GM12878 (cell line): Measurements from ENCODE around the gene MRPL34. TPM values are rescaled to one million over a fixed set of nuclear protein-coding genes. Genes with fewer than 3 reads are reported as not detected.
A peak's percentile ranks its signal among the peaks of the same experiment; 100 is the strongest.

Experiments
- BACH1 ChIP-seq: fragments of 450-650 bp; IDR thresholded peaks from 2 replicates; pipeline ENCODE4 v1.6.1; 2017; ENCODE audit warnings: mild to moderate bottlenecking, borderline replicate concordance
- BHLHE40 ChIP-seq, 2 experiments: fragments of 450-650 bp in 1 of 2; IDR thresholded peaks; 2 replicates each; pipeline ENCODE4 v1.6.1; 2011 to 2017; ENCODE audit warnings: low read depth in 2 of 2, borderline replicate concordance in 1 of 2, improper control_type of control experiment in 1 of 2, low read length in 1 of 2, mild to moderate bottlenecking in 1 of 2
- EZH2 ChIP-seq: IDR thresholded peaks from 2 replicates; pipeline ENCODE4 v1.6.1; 2012; ENCODE audit warnings: low read depth, mild to moderate bottlenecking, control low read depth, inconsistent platforms, low read length, borderline replicate concordance; ENCODE audit not compliant: control insufficient read depth
- HDAC6 ChIP-seq: fragments of 200-600 bp; sonication (generic); IDR thresholded peaks from one replicate; pipeline ENCODE4 v1.8.0; 2017; ENCODE audit warnings: antibody characterized with exemption; ENCODE audit not compliant: unreplicated experiment
- MEF2B ChIP-seq: fragments of 450-650 bp; IDR thresholded peaks from 2 replicates; pipeline ENCODE4 v1.6.1; 2018; ENCODE audit warnings: mild to moderate bottlenecking, moderate library complexity; ENCODE audit not compliant: partially characterized antibody, poor library complexity, severe bottlenecking
- NFXL1 ChIP-seq: fragments of 450-650 bp; IDR thresholded peaks from 2 replicates; pipeline ENCODE4 v1.6.1; 2017; ENCODE audit warnings: antibody characterized with exemption, mild to moderate bottlenecking, borderline replicate concordance
- NRF1 ChIP-seq: conservative IDR thresholded peaks from 2 replicates; pipeline ENCODE4 v1.6.1; 2011; ENCODE audit warnings: mild to moderate bottlenecking, low read depth, low read length, improper control_type of control experiment
- POLR2AphosphoS2 ChIP-seq: IDR thresholded peaks from 2 replicates; pipeline ENCODE4 v1.6.1; 2011; ENCODE audit warnings: low read depth, mild to moderate bottlenecking, low read length, improper control_type of control experiment, moderate library complexity
- RAD21 ChIP-seq: IDR thresholded peaks from 2 replicates; pipeline ENCODE4 v1.6.1; 2011; ENCODE audit warnings: mild to moderate bottlenecking, low read depth, low read length, moderate library complexity; ENCODE audit not compliant: insufficient read depth
- RCOR1 ChIP-seq: conservative IDR thresholded peaks from 2 replicates; pipeline ENCODE4 v1.6.1; 2012; ENCODE audit warnings: low read depth, low read length, improper control_type of control experiment
- RFX5 ChIP-seq: IDR thresholded peaks from 2 replicates; pipeline ENCODE4 v1.6.1; 2011; ENCODE audit warnings: low read depth, low read length, improper control_type of control experiment
- SMARCA5 ChIP-seq: fragments of 450-650 bp; IDR thresholded peaks from 2 replicates; pipeline ENCODE4 v1.6.1; 2017; ENCODE audit warnings: mild to moderate bottlenecking
- ZNF217 ChIP-seq: fragments of 450-650 bp; IDR thresholded peaks from 2 replicates; pipeline ENCODE4 v1.6.1; 2017; ENCODE audit warnings: antibody characterized with exemption, mild to moderate bottlenecking
- ZNF384 ChIP-seq: IDR thresholded peaks from 2 replicates; pipeline ENCODE4 v1.6.1; 2012; ENCODE audit warnings: low read depth, mild to moderate bottlenecking, low read length, improper control_type of control experiment, borderline replicate concordance
- ZZZ3 ChIP-seq: IDR thresholded peaks from 2 replicates; pipeline ENCODE4 v1.6.1; 2011; ENCODE audit warnings: low read depth; ENCODE audit not compliant: control insufficient read depth, insufficient read length
- polyA plus RNA-seq, 11 experiments: library from polyadenylated mRNA; depleted of rRNA in 4 of 11; unstranded in 6 of 11; stranded (reverse) in 5 of 11; fragments of >200 nt; fragmentation: Nextera tagmentation in 4 of 11; fragmentation: Illumina TruSeq in 1 of 11; extraction: Ambion mirVana in 4 of 11; extraction: Trizol in 1 of 11; gene quantifications; 1 replicate in 1 of 11; 2 replicates in 10 of 11; pipeline versions ENCODE4 v1.2.1 to v1.2.3, GENCODE V29; 2011 to 2016; ENCODE audit warnings: inconsistent platforms in 2 of 11, missing spikeins in 2 of 11, low read depth in 1 of 11
- total RNA-seq, 4 experiments: library from RNA; depleted of rRNA in 3 of 4; stranded (reverse); fragments of >200 nt in 3 of 4; fragmentation: Illumina TruSeq in 1 of 4; extraction: Trizol in 1 of 4; gene quantifications; 2 replicates each; pipeline versions ENCODE4 v1.2.1 to v1.2.3, GENCODE V29; 2013 to 2021
- TF ChIP-seq, protein P1 (sequence below): IDR thresholded peaks from 2 replicates; pipeline ENCODE4 v1.6.1; 2011; ENCODE audit warnings: mild to moderate bottlenecking, low read depth, low read length, moderate library complexity; ENCODE audit not compliant: insufficient replicate concordance
- TF ChIP-seq, protein P2 (sequence below): IDR thresholded peaks from 2 replicates; pipeline ENCODE4 v1.6.1; 2012; ENCODE audit warnings: mild to moderate bottlenecking, low read depth, low read length
- TF ChIP-seq, protein P3 (sequence below): fragments of 450-650 bp; IDR thresholded peaks from 2 replicates; pipeline ENCODE4 v1.6.1; 2017; ENCODE audit warnings: borderline replicate concordance
- TF ChIP-seq, protein P4 (sequence below): fragments of 450-650 bp; IDR thresholded peaks from 2 replicates; pipeline ENCODE4 v1.6.1; 2016; ENCODE audit warnings: mild to moderate bottlenecking

Gene MRPL34
- total and polyA plus RNA-seq, 10 of the 15 experiments (the other 5 are each of a cell fraction or from before 2014, with no cell fraction given): 8.6 to 198 (median 78.6) TPM

DNA sequence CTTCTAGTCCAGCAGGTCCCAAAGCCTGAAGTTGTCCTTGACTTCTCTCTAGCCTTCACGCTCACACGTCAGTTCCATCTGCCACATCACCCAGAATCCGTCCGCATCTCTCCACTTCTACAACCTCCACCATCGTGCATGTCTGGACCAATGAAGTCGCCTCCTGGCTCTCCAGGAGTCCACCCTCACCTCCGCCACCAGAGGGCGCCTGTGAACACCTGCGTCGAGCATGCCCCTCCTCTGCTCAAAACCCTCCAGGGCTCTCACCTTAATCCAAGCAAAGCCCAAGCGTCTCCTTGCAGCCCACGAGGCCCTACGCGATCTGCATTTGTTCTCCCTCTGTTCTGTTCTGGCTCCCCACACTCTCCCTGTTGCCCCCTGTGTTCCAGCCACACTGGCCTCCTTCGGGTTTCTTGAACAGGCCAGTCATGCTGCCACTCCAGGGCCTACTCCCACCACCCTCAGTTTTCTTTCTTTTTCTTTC is 44.8 kb upstream of the MRPL34 start (continued):
- TF ChIP-seq, protein P1, sequence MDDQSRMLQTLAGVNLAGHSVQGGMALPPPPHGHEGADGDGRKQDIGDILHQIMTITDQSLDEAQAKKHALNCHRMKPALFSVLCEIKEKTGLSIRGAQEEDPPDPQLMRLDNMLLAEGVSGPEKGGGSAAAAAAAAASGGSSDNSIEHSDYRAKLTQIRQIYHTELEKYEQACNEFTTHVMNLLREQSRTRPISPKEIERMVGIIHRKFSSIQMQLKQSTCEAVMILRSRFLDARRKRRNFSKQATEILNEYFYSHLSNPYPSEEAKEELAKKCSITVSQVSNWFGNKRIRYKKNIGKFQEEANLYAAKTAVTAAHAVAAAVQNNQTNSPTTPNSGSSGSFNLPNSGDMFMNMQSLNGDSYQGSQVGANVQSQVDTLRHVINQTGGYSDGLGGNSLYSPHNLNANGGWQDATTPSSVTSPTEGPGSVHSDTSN: no peak
- 0 out of 4 replicates have a peak, but pooled peaks of 1 of the 2 experiments have one; percentile 22 for TF ChIP-seq BHLHE40 (IDR thresholded peaks at IDR 0.05; ENCODE audit: borderline replicate concordance in 1 of 2, low read depth in 2 of 2, low read length in 1 of 2)
- TF ChIP-seq ZNF384: no peak
- TF ChIP-seq SMARCA5: peak; percentile 54; the same call in 1 of the 2 replicates
- no peak for TF ChIP-seq NFXL1
- TF ChIP-seq ZZZ3: no peak
- TF ChIP-seq EZH2: no peak
- TF ChIP-seq, protein P2, sequence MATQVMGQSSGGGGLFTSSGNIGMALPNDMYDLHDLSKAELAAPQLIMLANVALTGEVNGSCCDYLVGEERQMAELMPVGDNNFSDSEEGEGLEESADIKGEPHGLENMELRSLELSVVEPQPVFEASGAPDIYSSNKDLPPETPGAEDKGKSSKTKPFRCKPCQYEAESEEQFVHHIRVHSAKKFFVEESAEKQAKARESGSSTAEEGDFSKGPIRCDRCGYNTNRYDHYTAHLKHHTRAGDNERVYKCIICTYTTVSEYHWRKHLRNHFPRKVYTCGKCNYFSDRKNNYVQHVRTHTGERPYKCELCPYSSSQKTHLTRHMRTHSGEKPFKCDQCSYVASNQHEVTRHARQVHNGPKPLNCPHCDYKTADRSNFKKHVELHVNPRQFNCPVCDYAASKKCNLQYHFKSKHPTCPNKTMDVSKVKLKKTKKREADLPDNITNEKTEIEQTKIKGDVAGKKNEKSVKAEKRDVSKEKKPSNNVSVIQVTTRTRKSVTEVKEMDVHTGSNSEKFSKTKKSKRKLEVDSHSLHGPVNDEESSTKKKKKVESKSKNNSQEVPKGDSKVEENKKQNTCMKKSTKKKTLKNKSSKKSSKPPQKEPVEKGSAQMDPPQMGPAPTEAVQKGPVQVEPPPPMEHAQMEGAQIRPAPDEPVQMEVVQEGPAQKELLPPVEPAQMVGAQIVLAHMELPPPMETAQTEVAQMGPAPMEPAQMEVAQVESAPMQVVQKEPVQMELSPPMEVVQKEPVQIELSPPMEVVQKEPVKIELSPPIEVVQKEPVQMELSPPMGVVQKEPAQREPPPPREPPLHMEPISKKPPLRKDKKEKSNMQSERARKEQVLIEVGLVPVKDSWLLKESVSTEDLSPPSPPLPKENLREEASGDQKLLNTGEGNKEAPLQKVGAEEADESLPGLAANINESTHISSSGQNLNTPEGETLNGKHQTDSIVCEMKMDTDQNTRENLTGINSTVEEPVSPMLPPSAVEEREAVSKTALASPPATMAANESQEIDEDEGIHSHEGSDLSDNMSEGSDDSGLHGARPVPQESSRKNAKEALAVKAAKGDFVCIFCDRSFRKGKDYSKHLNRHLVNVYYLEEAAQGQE: no peak
- no peak for TF ChIP-seq RCOR1
- 0 out of 2 replicates have a peak, but pooled peaks have one; percentile 47 for TF ChIP-seq RFX5
- TF ChIP-seq ZNF217: no peak
- no peak for TF ChIP-seq BACH1
- TF ChIP-seq RAD21: peak; percentile 67
- no peak for TF ChIP-seq POLR2AphosphoS2
- TF ChIP-seq HDAC6: no peak
- TF ChIP-seq MEF2B: no peak
- no peak for TF ChIP-seq NRF1
- TF ChIP-seq, protein P3, sequence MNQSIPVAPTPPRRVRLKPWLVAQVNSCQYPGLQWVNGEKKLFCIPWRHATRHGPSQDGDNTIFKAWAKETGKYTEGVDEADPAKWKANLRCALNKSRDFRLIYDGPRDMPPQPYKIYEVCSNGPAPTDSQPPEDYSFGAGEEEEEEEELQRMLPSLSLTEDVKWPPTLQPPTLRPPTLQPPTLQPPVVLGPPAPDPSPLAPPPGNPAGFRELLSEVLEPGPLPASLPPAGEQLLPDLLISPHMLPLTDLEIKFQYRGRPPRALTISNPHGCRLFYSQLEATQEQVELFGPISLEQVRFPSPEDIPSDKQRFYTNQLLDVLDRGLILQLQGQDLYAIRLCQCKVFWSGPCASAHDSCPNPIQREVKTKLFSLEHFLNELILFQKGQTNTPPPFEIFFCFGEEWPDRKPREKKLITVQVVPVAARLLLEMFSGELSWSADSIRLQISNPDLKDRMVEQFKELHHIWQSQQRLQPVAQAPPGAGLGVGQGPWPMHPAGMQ: no peak
- TF ChIP-seq, protein P4, sequence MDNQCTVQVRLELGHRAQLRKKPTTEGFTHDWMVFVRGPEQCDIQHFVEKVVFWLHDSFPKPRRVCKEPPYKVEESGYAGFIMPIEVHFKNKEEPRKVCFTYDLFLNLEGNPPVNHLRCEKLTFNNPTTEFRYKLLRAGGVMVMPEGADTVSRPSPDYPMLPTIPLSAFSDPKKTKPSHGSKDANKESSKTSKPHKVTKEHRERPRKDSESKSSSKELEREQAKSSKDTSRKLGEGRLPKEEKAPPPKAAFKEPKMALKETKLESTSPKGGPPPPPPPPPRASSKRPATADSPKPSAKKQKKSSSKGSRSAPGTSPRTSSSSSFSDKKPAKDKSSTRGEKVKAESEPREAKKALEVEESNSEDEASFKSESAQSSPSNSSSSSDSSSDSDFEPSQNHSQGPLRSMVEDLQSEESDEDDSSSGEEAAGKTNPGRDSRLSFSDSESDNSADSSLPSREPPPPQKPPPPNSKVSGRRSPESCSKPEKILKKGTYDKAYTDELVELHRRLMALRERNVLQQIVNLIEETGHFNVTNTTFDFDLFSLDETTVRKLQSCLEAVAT: no peak
